Ascending aorta (tissue), 2 donors: ENCODE results near the gene ABI3BP. TPM values are rescaled to one million over a fixed set of nuclear protein-coding genes. Genes with fewer than 3 reads are reported as not detected.

Experiments
- DNase-seq, 2 donors: peaks; one replicate each; pipeline ENCODE4 v3.0.0-alpha.2; 2019; ENCODE audit warnings: low spot score in 2 of 2
- H3K27ac ChIP-seq, 2 donors: fragments of 200-600 bp; sonication (generic); one replicate each; pipeline ENCODE4 v1.5.1; 2016 to 2017; ENCODE audit warnings: mild to moderate bottlenecking in 1 of 2
- H3K27me3 ChIP-seq: fragments of 200-600 bp; sonication (generic); one replicate; pipeline ENCODE4 v1.5.1; 2017
- H3K36me3 ChIP-seq, 2 donors: fragments of 200-600 bp; sonication (generic); one replicate each; pipeline ENCODE4 v1.5.1; 2016
- H3K4me1 ChIP-seq, 2 donors: fragments of 200-600 bp; sonication (generic); one replicate each; pipeline ENCODE4 v1.5.1; 2016 to 2017; ENCODE audit warnings: mild to moderate bottlenecking in 1 of 2
- H3K4me3 ChIP-seq, 2 donors: fragments of 200-600 bp; sonication (generic); one replicate each; pipeline ENCODE4 v1.5.1; 2016 to 2017; ENCODE audit warnings: mild to moderate bottlenecking in 1 of 2
- H3K9me3 ChIP-seq, 2 donors: fragments of 200-600 bp; sonication (generic); one replicate each; pipeline ENCODE4 v1.5.1; 2016
- intact Hi-C: fragments of 100-400 bp; cut with DNase I; formaldehyde crosslinking; loops from one replicate; pipeline ENCODE4 v1.15.1; 2023
- total RNA-seq: library from RNA; depleted of rRNA; stranded (reverse); fragments of >200 nt; gene quantifications from one replicate; pipeline ENCODE4 v1.1.0, GENCODE V29; 2016
- TF ChIP-seq, protein P1 (sequence below), 3 experiments: fragments of 200-600 bp in 2 of 3; fragments of 450-650 bp in 1 of 3; sonication (generic) in 2 of 3; IDR thresholded peaks; one replicate each; pipeline ENCODE4 v1.5.1; 2016 to 2019; ENCODE audit warnings: antibody characterized with exemption in 3 of 3, mild to moderate bottlenecking in 1 of 3, moderate library complexity in 1 of 3

The ABI3BP gene
- total RNA-seq, 1 donor from 2014 or later: 54.2 TPM

DNA sequence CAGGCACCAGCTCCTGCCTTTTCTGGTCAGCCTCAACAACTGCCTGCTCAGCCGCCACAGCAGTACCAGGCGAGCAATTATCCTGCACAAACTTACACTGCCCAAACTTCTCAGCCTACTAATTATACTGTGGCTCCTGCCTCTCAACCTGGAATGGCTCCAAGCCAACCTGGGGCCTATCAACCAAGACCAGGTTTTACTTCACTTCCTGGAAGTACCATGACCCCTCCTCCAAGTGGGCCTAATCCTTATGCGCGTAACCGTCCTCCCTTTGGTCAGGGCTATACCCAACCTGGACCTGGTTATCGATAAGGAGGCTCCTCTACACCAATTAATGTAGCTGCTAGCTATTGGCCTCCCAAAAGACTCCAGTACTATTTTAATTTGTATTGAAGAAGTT is 245.0 kb downstream of the ABI3BP start:
- TF ChIP-seq, protein P1, sequence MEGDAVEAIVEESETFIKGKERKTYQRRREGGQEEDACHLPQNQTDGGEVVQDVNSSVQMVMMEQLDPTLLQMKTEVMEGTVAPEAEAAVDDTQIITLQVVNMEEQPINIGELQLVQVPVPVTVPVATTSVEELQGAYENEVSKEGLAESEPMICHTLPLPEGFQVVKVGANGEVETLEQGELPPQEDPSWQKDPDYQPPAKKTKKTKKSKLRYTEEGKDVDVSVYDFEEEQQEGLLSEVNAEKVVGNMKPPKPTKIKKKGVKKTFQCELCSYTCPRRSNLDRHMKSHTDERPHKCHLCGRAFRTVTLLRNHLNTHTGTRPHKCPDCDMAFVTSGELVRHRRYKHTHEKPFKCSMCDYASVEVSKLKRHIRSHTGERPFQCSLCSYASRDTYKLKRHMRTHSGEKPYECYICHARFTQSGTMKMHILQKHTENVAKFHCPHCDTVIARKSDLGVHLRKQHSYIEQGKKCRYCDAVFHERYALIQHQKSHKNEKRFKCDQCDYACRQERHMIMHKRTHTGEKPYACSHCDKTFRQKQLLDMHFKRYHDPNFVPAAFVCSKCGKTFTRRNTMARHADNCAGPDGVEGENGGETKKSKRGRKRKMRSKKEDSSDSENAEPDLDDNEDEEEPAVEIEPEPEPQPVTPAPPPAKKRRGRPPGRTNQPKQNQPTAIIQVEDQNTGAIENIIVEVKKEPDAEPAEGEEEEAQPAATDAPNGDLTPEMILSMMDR (IDR thresholded peaks at IDR 0.05): no peak
- Histone ChIP-seq H3K4me1 (peaks cover 0 to 8% of the 10 kb centered on the region in 2 donors), H3K36me3 (peaks cover 37 to 64% of the 10 kb centered on the region in 2 donors), H3K9me3 (no peaks in the 10 kb centered on the region), H3K4me3 (no peak overlapping the region), H3K27ac (no peak overlapping the region), H3K27me3 (no peaks in the 10 kb centered on the region)
- intact Hi-C loops: no loop called here
- DNase-seq: no peak

DNA sequence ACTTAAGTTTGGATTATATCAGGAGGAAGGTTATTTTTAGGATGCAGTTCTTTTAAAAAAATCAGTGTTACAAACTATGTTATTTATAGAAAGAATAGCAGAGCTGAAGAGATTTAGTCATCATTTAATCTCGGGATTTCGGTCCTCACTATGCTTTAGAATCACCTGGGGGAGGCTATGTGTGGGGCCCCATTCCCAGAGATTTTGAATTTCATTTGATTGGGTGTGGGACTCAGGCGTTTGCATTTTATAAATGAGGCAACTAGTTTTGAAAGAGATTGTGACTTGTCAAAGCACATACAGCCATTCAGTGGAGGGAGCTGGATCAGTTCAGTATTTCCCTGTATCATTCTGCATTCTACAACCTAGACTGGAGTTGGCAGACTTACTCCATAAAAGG is 247.1 kb downstream of the ABI3BP start:
- Histone ChIP-seq H3K4me1 (peaks cover 0 to 8% of the 10 kb centered on the region in 2 donors), H3K27me3 (no peaks in the 10 kb centered on the region), H3K9me3 (no peaks in the 10 kb centered on the region), H3K36me3 (peaks cover 24 to 64% of the 10 kb centered on the region in 2 donors), H3K27ac (peak overlapping the region; percentile 22 to 72), H3K4me3 (no peak overlapping the region)
- DNase-seq: no peak
- intact Hi-C loops: no loop called here
- TF ChIP-seq, protein P1 (IDR thresholded peaks at IDR 0.05): no peak

DNA sequence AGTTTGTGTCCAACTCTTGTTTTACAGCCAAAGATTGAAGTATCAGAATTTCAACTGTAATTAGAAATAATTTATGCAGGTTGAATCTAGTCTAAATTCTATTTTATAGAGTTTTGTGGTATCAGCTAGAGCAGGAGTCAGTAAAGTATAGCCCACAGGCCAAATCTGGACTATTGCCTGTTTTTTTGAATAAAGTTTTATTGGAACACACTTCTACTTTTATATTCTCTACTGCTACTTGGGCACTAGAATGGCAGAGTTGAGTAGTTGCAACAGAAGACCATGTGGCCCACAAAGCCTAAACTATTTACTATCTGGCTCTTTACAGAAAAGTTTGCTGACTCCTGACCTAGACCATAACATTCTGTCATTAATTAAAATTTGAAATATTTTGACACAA is 247.6 kb downstream of the ABI3BP start:
- Histone ChIP-seq H3K9me3 (no peaks in the 10 kb centered on the region), H3K27me3 (no peaks in the 10 kb centered on the region), H3K4me1 (peaks cover 0 to 8% of the 10 kb centered on the region in 2 donors), H3K27ac (peak overlapping the region; percentile 22 to 72), H3K4me3 (no peak overlapping the region), H3K36me3 (peaks cover 24 to 63% of the 10 kb centered on the region in 2 donors)
- DNase-seq: no peak
- TF ChIP-seq, protein P1 (IDR thresholded peaks at IDR 0.05): no peak
- intact Hi-C loops: no loop called here

DNA sequence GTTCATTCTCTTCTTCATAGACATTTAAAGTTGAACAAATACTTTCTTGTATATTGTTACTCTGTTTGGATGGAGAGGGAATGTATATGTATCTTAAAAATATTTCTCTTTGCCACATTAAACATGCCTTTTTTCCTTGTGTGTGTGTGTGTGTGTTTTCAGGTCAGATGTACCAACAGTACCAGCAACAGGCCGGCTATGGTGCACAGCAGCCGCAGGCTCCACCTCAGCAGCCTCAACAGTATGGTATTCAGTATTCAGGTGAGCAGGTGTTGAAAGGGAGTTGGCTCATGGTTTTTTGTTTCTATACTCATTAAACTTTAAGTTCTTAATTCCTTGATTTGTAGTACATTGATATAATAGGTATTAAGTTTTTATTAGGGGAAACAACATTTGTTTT is 248.6 kb downstream of the ABI3BP start:
- no peak overlapping the region for H3K27ac ChIP-seq
- H3K27me3 ChIP-seq: no peaks in the 10 kb centered on the region
- no peak overlapping the region for H3K4me3 ChIP-seq
- H3K9me3 ChIP-seq: no peaks in the 10 kb centered on the region
- H3K4me1 ChIP-seq: peaks cover 0 to 8% of the 10 kb centered on the region in 2 donors
- TF ChIP-seq, protein P1 (IDR thresholded peaks at IDR 0.05): no peak
- intact Hi-C loops: no loop called here
- DNase-seq: no peak
- peaks cover 24 to 63% of the 10 kb centered on the region in 2 donors for H3K36me3 ChIP-seq

DNA sequence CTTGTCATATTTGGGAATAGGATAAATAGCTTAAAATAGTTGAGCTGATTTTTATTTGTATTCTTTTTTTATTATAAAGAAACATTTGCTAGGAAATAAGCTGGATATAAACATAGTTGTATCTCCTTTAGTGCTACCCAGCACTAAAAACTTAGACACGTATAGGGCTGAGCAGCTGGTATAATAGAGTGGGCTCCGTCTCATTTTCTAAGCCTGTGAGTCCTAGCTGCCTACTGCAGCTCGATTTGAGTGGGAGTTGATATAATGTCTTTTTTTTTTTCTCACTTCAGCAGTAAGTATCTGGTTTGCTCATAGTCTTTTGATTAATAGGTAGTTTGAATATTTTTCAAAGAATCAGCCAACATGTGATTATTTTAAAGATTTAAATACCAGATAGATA is 249.7 kb downstream of the ABI3BP start:
- Histone ChIP-seq H3K27ac (no peak overlapping the region), H3K36me3 (peaks cover 18 to 62% of the 10 kb centered on the region in 2 donors), H3K4me3 (no peak overlapping the region), H3K9me3 (no peaks in the 10 kb centered on the region), H3K27me3 (no peaks in the 10 kb centered on the region), H3K4me1 (peaks cover 0 to 8% of the 10 kb centered on the region in 2 donors)
- TF ChIP-seq, protein P1 (IDR thresholded peaks at IDR 0.05): no peak
- intact Hi-C loops: no loop called here
- no peak for DNase-seq

DNA sequence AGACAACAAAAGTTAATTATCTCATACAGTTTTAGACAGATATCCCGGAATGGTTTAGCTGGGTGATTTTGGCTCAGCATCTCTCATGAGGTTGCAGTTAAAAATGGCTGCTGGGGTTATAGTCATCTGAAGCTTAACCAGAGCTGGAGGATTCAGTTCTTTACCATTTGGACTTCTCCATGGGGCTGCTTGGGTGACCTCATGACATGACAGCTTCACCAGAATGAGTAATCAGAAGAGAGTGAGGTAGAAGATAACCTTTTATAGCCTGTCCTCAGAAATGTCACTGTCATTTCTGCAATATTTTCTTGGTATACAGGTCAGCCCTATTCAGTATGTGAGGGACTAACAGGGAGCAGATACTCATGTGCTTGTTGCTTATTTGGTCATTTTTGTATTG is 253.0 kb downstream of the ABI3BP start:
- intact Hi-C loops: no loop called here
- no peak for DNase-seq
- TF ChIP-seq, protein P1 (IDR thresholded peaks at IDR 0.05): no peak
- H3K4me3 ChIP-seq: no peak overlapping the region
- no peaks in the 10 kb centered on the region for H3K4me1 ChIP-seq
- H3K9me3 ChIP-seq: no peaks in the 10 kb centered on the region
- H3K27me3 ChIP-seq: no peaks in the 10 kb centered on the region
- peaks cover 24 to 69% of the 10 kb centered on the region in 2 donors for H3K36me3 ChIP-seq
- no peak overlapping the region for H3K27ac ChIP-seq
